ENCODE data around the gene CCR7. TPM values are rescaled to one million over a fixed set of nuclear protein-coding genes. Genes with fewer than 3 reads are reported as not detected.

CCR7 gene
- total and polyA plus RNA-seq, 2 of the 13 experiments (the other 11 are each of a cell fraction or from before 2014, with no cell fraction given), result 0.04 to 0.53 TPM

DNA sequence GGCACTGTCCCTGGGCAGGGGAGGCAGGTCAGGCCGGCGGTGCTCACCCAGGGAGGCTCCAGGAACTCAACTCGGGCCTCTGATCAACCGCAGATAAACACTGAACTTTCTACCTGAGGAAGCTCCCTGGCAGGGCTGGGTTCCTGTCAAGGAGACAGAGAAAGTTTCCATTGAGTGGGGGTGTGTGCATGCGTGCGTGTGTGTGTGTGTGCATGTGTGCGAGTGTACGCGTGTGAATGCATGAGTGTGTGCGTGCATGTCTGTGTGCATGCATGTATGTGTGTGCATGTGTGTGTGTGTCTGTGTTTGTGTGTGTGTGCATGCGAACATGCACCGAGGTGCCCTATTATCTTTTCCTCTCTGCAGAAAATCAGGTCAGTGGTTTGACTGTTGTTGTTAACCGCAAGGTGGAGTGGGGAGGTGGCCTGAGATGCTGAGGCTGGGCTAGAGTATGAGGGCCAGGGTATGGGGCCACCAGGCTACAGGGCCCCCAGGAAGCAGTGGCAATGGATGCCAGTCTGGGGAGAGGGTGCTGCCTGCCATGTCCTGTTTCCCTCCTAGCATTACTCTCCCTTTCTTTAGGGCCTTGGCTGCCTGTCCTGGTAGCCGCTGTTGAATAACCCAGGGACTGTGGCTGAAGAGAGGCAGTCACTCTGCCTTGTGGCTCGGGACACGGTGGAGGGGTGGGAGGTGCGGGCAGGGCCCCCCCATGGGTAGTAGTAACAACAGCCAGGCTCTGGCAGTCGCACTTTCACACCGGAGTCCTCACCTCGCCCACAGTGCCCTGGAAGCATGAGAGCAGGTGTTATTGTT is 24.0 kb downstream of the CCR7 start (continued):
- no peak for TF ChIP-seq ZSCAN12 (CRISPR knock-in tag; IDR thresholded peaks at IDR 0.05)
- TF ChIP-seq KDM6A (CRISPR knock-in tag; IDR thresholded peaks at IDR 0.05; ENCODE audit: low read depth), result no peak
- TF ChIP-seq, protein P1, sequence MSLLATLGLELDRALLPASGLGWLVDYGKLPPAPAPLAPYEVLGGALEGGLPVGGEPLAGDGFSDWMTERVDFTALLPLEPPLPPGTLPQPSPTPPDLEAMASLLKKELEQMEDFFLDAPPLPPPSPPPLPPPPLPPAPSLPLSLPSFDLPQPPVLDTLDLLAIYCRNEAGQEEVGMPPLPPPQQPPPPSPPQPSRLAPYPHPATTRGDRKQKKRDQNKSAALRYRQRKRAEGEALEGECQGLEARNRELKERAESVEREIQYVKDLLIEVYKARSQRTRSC (CRISPR knock-in tag; IDR thresholded peaks at IDR 0.05; ENCODE audit: low read depth), result no peak
- TF ChIP-seq RARA (CRISPR knock-in tag; IDR thresholded peaks at IDR 0.05), result peak; percentile 61
- TF ChIP-seq XBP1 (CRISPR knock-in tag; IDR thresholded peaks at IDR 0.05), result no peak
- no peak for TF ChIP-seq ZNF30 (CRISPR knock-in tag; IDR thresholded peaks at IDR 0.05)
- TF ChIP-seq MED1 (CRISPR knock-in tag; IDR thresholded peaks at IDR 0.05), result no peak
- 0 out of 2 replicates have a peak, but pooled peaks have one; percentile 3 for TF ChIP-seq MEIS2 (CRISPR knock-in tag; IDR thresholded peaks at IDR 0.05)
- TF ChIP-seq, protein P2, sequence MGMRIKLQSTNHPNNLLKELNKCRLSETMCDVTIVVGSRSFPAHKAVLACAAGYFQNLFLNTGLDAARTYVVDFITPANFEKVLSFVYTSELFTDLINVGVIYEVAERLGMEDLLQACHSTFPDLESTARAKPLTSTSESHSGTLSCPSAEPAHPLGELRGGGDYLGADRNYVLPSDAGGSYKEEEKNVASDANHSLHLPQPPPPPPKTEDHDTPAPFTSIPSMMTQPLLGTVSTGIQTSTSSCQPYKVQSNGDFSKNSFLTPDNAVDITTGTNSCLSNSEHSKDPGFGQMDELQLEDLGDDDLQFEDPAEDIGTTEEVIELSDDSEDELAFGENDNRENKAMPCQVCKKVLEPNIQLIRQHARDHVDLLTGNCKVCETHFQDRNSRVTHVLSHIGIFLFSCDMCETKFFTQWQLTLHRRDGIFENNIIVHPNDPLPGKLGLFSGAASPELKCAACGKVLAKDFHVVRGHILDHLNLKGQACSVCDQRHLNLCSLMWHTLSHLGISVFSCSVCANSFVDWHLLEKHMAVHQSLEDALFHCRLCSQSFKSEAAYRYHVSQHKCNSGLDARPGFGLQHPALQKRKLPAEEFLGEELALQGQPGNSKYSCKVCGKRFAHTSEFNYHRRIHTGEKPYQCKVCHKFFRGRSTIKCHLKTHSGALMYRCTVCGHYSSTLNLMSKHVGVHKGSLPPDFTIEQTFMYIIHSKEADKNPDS (CRISPR knock-in tag; IDR thresholded peaks at IDR 0.05), result no peak
- no peak for TF ChIP-seq MBNL3 (CRISPR knock-in tag; conservative IDR thresholded peaks at IDR 0.05)
- TF ChIP-seq HOXA5 (CRISPR knock-in tag; IDR thresholded peaks at IDR 0.05), result no peak
- TF ChIP-seq, protein P3, sequence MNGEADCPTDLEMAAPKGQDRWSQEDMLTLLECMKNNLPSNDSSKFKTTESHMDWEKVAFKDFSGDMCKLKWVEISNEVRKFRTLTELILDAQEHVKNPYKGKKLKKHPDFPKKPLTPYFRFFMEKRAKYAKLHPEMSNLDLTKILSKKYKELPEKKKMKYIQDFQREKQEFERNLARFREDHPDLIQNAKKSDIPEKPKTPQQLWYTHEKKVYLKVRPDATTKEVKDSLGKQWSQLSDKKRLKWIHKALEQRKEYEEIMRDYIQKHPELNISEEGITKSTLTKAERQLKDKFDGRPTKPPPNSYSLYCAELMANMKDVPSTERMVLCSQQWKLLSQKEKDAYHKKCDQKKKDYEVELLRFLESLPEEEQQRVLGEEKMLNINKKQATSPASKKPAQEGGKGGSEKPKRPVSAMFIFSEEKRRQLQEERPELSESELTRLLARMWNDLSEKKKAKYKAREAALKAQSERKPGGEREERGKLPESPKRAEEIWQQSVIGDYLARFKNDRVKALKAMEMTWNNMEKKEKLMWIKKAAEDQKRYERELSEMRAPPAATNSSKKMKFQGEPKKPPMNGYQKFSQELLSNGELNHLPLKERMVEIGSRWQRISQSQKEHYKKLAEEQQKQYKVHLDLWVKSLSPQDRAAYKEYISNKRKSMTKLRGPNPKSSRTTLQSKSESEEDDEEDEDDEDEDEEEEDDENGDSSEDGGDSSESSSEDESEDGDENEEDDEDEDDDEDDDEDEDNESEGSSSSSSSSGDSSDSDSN (CRISPR knock-in tag; IDR thresholded peaks at IDR 0.05), result peak; percentile 46
- peak; percentile 35; the same call in 1 of the 2 replicates for TF ChIP-seq SP5 (CRISPR knock-in tag; IDR thresholded peaks at IDR 0.05; ENCODE audit: borderline replicate concordance, low read depth)
- TF ChIP-seq, protein P4, sequence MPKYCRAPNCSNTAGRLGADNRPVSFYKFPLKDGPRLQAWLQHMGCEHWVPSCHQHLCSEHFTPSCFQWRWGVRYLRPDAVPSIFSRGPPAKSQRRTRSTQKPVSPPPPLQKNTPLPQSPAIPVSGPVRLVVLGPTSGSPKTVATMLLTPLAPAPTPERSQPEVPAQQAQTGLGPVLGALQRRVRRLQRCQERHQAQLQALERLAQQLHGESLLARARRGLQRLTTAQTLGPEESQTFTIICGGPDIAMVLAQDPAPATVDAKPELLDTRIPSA (CRISPR knock-in tag; IDR thresholded peaks at IDR 0.05; ENCODE audit: borderline replicate concordance), result no peak
- TF ChIP-seq, protein P5, sequence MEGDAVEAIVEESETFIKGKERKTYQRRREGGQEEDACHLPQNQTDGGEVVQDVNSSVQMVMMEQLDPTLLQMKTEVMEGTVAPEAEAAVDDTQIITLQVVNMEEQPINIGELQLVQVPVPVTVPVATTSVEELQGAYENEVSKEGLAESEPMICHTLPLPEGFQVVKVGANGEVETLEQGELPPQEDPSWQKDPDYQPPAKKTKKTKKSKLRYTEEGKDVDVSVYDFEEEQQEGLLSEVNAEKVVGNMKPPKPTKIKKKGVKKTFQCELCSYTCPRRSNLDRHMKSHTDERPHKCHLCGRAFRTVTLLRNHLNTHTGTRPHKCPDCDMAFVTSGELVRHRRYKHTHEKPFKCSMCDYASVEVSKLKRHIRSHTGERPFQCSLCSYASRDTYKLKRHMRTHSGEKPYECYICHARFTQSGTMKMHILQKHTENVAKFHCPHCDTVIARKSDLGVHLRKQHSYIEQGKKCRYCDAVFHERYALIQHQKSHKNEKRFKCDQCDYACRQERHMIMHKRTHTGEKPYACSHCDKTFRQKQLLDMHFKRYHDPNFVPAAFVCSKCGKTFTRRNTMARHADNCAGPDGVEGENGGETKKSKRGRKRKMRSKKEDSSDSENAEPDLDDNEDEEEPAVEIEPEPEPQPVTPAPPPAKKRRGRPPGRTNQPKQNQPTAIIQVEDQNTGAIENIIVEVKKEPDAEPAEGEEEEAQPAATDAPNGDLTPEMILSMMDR (CRISPR knock-in tag; IDR thresholded peaks at IDR 0.05), result no peak
- no peak for TF ChIP-seq POLR2AphosphoS5 (IDR thresholded peaks at IDR 0.05; ENCODE audit: low read depth, low read length)
- TF ChIP-seq, protein P6, sequence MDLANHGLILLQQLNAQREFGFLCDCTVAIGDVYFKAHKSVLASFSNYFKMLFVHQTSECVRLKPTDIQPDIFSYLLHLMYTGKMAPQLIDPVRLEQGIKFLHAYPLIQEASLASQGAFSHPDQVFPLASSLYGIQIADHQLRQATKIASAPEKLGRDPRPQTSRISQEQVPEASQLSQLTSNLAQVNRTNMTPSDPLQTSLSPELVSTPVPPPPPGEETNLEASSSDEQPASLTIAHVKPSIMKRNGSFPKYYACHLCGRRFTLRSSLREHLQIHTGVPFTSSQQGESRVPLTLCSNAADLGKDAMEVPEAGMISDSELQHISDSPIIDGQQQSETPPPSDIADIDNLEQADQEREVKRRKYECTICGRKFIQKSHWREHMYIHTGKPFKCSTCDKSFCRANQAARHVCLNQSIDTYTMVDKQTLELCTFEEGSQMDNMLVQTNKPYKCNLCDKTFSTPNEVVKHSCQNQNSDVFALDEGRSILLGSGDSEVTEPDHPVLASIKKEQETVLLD (CRISPR knock-in tag; IDR thresholded peaks at IDR 0.05; ENCODE audit: low read depth), result no peak
